Breast epithelium (tissue), 3 donors: ENCODE data around the gene PPHLN1.

Experiments used
- CTCF ChIP-seq, 3 donors: fragments of 450-650 bp; IDR thresholded peaks; one replicate each; pipeline ENCODE4 v1.5.1; 2016 to 2017; ENCODE audit warnings: antibody characterized with exemption in 3 of 3, mild to moderate bottlenecking in 3 of 3, moderate library complexity in 3 of 3
- POLR2A ChIP-seq: fragments of 450-650 bp; IDR thresholded peaks from one replicate; pipeline ENCODE4 v1.6.1; 2016; ENCODE audit warnings: antibody characterized with exemption, mild to moderate bottlenecking, moderate library complexity

DNA sequence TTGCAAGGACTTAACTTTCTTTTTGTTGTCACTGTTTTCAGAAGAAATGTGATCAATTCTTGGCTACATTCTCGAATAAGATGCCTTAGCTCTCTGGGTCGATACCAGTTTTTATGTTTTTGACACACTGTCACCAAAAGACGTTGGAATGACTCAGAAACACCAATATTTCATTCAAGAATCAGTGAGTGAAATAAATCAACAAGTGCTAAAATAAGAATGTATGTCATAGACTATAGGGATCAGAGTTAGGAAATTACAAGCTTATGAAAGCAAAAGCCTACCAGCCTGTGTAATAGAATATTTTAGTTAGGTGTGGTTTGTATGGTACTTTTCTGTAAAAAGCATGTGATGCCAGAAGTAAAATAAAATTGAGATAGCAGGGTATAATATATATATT is 17.8 kb downstream of the PPHLN1 start:
- TF ChIP-seq POLR2A (no peak), CTCF (IDR thresholded peaks at IDR 0.05) (no peak)
